ENCODE data around the gene TMEM255B.
A peak's percentile ranks its signal among the peaks of the same experiment; 100 is the strongest.

TMEM255B gene

GRCh38 chr13:113808058-113808834 is 49.2 kb downstream of the TMEM255B start:
- Histone ChIP-seq H3K4me3 (no peak overlapping the region), H3K27me3 (ENCODE audit: low read depth) (no peaks in the 10 kb centered on the region), H3K4me1 (no peaks in the 10 kb centered on the region), H3K9me3 (peaks cover 5% of the 10 kb centered on the region; the same call in 1 of the 2 replicates), H3K36me3 (replicated peaks) (no peaks in the 10 kb centered on the region)
- DNase-seq (ENCODE audit: low spot score in 2 of 2): no peak
- in situ Hi-C loops (cut with MboI; ENCODE audit: low sequenced_read_pairs): no loop called here

GRCh38 chr13:113809934-113810333 is 50.9 kb downstream of the TMEM255B start:
- in situ Hi-C loops (cut with MboI; ENCODE audit: low sequenced_read_pairs): no loop called here
- no peak for DNase-seq (ENCODE audit: low spot score in 2 of 2)
- peaks cover 5% of the 10 kb centered on the region; the same call in 1 of the 2 replicates for H3K9me3 ChIP-seq

GRCh38 chr13:113810640-113811039 is 51.6 kb downstream of the TMEM255B start:
- Histone ChIP-seq H3K27me3 (ENCODE audit: low read depth) (no peaks in the 10 kb centered on the region), H3K9me3 (peaks cover 5% of the 10 kb centered on the region; the same call in 1 of the 2 replicates), H3K4me1 (no peaks in the 10 kb centered on the region), H3K4me3 (no peak overlapping the region), H3K36me3 (replicated peaks) (no peaks in the 10 kb centered on the region)
- in situ Hi-C loops (cut with MboI; ENCODE audit: low sequenced_read_pairs): no loop called here
- no peak for DNase-seq (ENCODE audit: low spot score in 2 of 2)

More at GRCh38 chr13:113809934-113810333, 50.9 kb downstream of the TMEM255B start:
- H3K27me3 ChIP-seq (ENCODE audit: low read depth): no peaks in the 10 kb centered on the region
- H3K4me1 ChIP-seq: no peaks in the 10 kb centered on the region
- no peak overlapping the region for H3K4me3 ChIP-seq
- H3K36me3 ChIP-seq (replicated peaks): no peaks in the 10 kb centered on the region

- in situ Hi-C loops (cut with MboI; ENCODE audit: low sequenced_read_pairs): no loop called here
- DNase-seq (ENCODE audit: low spot score in 2 of 2): no peak
- H3K36me3 ChIP-seq (replicated peaks): no peaks in the 10 kb centered on the region
Observed at GRCh38 chr13:113811081-113811928, 52.3 kb downstream of the TMEM255B start.

GRCh38 chr13:113812178-113813040 is 53.4 kb downstream of the TMEM255B start:
- no peaks in the 10 kb centered on the region for H3K4me1 ChIP-seq
- H3K36me3 ChIP-seq (replicated peaks): no peaks in the 10 kb centered on the region
- no peak overlapping the region for H3K4me3 ChIP-seq
- no peak for DNase-seq (ENCODE audit: low spot score in 2 of 2)
- no peaks in the 10 kb centered on the region for H3K27me3 ChIP-seq (ENCODE audit: low read depth)
- in situ Hi-C loops (cut with MboI; ENCODE audit: low sequenced_read_pairs): no loop called here
- H3K9me3 ChIP-seq: peaks cover 5% of the 10 kb centered on the region; the same call in 1 of the 2 replicates

More at GRCh38 chr13:113811081-113811928, 52.3 kb downstream of the TMEM255B start:
- H3K4me3 ChIP-seq: no peak overlapping the region
- H3K4me1 ChIP-seq: no peaks in the 10 kb centered on the region
- no peaks in the 10 kb centered on the region for H3K27me3 ChIP-seq (ENCODE audit: low read depth)
- peaks cover 5% of the 10 kb centered on the region; the same call in 1 of the 2 replicates for H3K9me3 ChIP-seq

- in situ Hi-C loops (cut with MboI; ENCODE audit: low sequenced_read_pairs): no loop called here
- H3K9me3 ChIP-seq: 0 out of 2 replicates have a peak, but pooled peaks cover under 1% of the 10 kb centered on the region
- no peak for DNase-seq (ENCODE audit: low spot score in 2 of 2)
Observed at GRCh38 chr13:113813070-113813748, 54.2 kb downstream of the TMEM255B start.

GRCh38 chr13:113813749-113814434 is 54.9 kb downstream of the TMEM255B start:
- in situ Hi-C loops (cut with MboI; ENCODE audit: low sequenced_read_pairs): no loop called here
- no peaks in the 10 kb centered on the region for H3K4me1 ChIP-seq
- H3K36me3 ChIP-seq (replicated peaks): no peaks in the 10 kb centered on the region
- no peak overlapping the region for H3K4me3 ChIP-seq
- no peaks in the 10 kb centered on the region for H3K27me3 ChIP-seq (ENCODE audit: low read depth)
- no peaks in the 10 kb centered on the region for H3K9me3 ChIP-seq
- DNase-seq (ENCODE audit: low spot score in 2 of 2): no peak

More at GRCh38 chr13:113813070-113813748, 54.2 kb downstream of the TMEM255B start:
- Histone ChIP-seq H3K4me3 (no peak overlapping the region), H3K4me1 (no peaks in the 10 kb centered on the region), H3K27me3 (ENCODE audit: low read depth) (no peaks in the 10 kb centered on the region), H3K36me3 (replicated peaks) (no peaks in the 10 kb centered on the region)

GRCh38 chr13:113814435-113814821 is 55.4 kb downstream of the TMEM255B start:
- no peaks in the 10 kb centered on the region for H3K9me3 ChIP-seq
- no peaks in the 10 kb centered on the region for H3K27me3 ChIP-seq (ENCODE audit: low read depth)
- H3K36me3 ChIP-seq (replicated peaks): no peaks in the 10 kb centered on the region
- no peak for DNase-seq (ENCODE audit: low spot score in 2 of 2)
- no peak overlapping the region for H3K4me3 ChIP-seq
- no peaks in the 10 kb centered on the region for H3K4me1 ChIP-seq
- in situ Hi-C loops (cut with MboI; ENCODE audit: low sequenced_read_pairs): no loop called here

- H3K4me1 ChIP-seq: no peaks in the 10 kb centered on the region
- peak overlapping the region; percentile 31 for H3K4me3 ChIP-seq
- DNase-seq (ENCODE audit: low spot score in 2 of 2): peak in 1 of 2 experiments; percentile 46
- H3K9me3 ChIP-seq: no peaks in the 10 kb centered on the region
- H3K27me3 ChIP-seq (ENCODE audit: low read depth): no peaks in the 10 kb centered on the region
- no peaks in the 10 kb centered on the region for H3K36me3 ChIP-seq (replicated peaks)
- in situ Hi-C loops (cut with MboI; ENCODE audit: low sequenced_read_pairs): no loop called here
Observed at GRCh38 chr13:113815151-113816058, 56.4 kb downstream of the TMEM255B start.

GRCh38 chr13:113816254-113816929 is 57.4 kb downstream of the TMEM255B start:
- Histone ChIP-seq H3K4me3 (no peak overlapping the region), H3K4me1 (no peaks in the 10 kb centered on the region), H3K36me3 (replicated peaks) (no peaks in the 10 kb centered on the region), H3K9me3 (no peaks in the 10 kb centered on the region), H3K27me3 (ENCODE audit: low read depth) (no peaks in the 10 kb centered on the region)
- DNase-seq (ENCODE audit: low spot score in 2 of 2): no peak
- in situ Hi-C loops (cut with MboI; ENCODE audit: low sequenced_read_pairs): no loop called here

All from HAP-1 (cell line).